ENCODE measurements around the gene CDC42EP4. TPM values are rescaled to one million over a fixed set of nuclear protein-coding genes. Genes with fewer than 3 reads are reported as not detected.

The CDC42EP4 gene
- total RNA-seq, 2 experiments from 2014 or later, result not detected

DNA sequence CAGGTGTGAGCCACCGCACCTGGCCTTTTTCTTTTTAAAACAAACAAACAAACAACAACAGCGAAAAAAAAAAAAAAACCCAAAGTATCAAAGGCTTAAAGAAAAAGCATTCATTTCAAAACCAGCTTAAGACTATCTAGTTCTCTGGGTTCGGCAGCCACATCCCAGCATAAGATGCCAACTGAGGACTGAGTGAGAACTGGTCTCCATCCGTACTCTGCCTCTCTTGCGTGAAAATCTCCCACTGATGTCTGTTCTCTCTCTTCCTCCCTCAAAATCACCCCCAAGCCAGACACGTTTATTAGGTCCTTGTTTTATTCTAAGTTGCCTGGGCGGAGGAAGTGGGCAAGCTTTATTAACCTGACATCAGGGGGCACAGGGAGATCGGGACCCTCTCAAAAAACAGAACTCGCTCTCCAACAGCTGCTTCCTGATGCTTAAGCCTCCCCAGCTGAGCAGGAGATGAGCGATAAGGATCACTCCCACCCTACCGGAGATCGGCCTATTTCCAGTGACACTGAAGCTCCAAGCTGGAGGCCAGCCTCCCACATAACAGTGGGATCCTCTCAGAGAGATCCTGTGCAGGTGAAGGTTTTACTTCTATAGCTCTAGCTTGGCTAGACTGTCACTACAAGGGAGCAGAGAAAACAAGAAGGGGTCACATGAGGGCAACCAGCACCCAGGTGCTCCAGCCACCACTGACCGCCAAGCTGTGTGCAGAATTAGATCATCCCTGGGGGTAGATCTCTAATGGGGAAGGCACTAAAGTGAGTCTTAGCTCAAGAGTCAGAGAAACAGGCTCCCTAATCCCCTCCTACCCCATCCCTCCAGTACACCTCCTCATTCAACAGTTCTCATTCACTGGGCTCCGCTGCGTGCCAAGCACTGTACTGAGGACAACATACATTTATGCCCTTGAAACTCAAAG, 13.6 kb downstream of the CDC42EP4 start:
- Histone ChIP-seq H3K4me3 (ENCODE audit: low read depth, low read length, poor library complexity, severe bottlenecking) (no peak overlapping the region), H3K9me2 (ENCODE audit: insufficient read depth, low read length) (no peaks in the 10 kb centered on the region), H3K4me1 (ENCODE audit: insufficient read depth, low read length, poor library complexity, severe bottlenecking) (no peaks in the 10 kb centered on the region), H3K4me2 (ENCODE audit: low read length) (no peak overlapping the region), H2AFZ (ENCODE audit: low read length) (no peak overlapping the region), H3K79me2 (ENCODE audit: insufficient read depth, low read depth, low read length) (no peaks in the 10 kb centered on the region), H3K27ac (ENCODE audit: low read depth, low read length, poor library complexity, severe bottlenecking) (no peak overlapping the region), H3K9me3 (ENCODE audit: low read length) (no peaks in the 10 kb centered on the region), H3K36me3 (ENCODE audit: insufficient read depth, low read length) (no peaks in the 10 kb centered on the region), H4K20me1 (ENCODE audit: insufficient read depth, low read length) (no peaks in the 10 kb centered on the region)
- TF ChIP-seq EZH2phosphoT487 (IDR thresholded peaks at IDR 0.05; ENCODE audit: borderline replicate concordance, low read depth, low read length), result no peak
- TF ChIP-seq, protein P1, sequence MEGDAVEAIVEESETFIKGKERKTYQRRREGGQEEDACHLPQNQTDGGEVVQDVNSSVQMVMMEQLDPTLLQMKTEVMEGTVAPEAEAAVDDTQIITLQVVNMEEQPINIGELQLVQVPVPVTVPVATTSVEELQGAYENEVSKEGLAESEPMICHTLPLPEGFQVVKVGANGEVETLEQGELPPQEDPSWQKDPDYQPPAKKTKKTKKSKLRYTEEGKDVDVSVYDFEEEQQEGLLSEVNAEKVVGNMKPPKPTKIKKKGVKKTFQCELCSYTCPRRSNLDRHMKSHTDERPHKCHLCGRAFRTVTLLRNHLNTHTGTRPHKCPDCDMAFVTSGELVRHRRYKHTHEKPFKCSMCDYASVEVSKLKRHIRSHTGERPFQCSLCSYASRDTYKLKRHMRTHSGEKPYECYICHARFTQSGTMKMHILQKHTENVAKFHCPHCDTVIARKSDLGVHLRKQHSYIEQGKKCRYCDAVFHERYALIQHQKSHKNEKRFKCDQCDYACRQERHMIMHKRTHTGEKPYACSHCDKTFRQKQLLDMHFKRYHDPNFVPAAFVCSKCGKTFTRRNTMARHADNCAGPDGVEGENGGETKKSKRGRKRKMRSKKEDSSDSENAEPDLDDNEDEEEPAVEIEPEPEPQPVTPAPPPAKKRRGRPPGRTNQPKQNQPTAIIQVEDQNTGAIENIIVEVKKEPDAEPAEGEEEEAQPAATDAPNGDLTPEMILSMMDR (conservative IDR thresholded peaks at IDR 0.05; ENCODE audit: low read length), result no peak
- no TSS peak for BruUV-seq (replicated peaks)
- no peak for DNase-seq (ENCODE audit: low spot score)
- POLR2A ChIA-PET, result interaction anchor here (0.6 to 1.0 kb wide), 2 partner anchors 30 to 71 kb away, joined by 3 read pairs; no protein-coding TSS in a partner anchor
- CTCF ChIA-PET (ENCODE audit: unreplicated experiment), result no interaction called here
- intact Hi-C loops (cut with micrococcal nuclease; ENCODE audit: unreplicated experiment), result no loop called here

DNA sequence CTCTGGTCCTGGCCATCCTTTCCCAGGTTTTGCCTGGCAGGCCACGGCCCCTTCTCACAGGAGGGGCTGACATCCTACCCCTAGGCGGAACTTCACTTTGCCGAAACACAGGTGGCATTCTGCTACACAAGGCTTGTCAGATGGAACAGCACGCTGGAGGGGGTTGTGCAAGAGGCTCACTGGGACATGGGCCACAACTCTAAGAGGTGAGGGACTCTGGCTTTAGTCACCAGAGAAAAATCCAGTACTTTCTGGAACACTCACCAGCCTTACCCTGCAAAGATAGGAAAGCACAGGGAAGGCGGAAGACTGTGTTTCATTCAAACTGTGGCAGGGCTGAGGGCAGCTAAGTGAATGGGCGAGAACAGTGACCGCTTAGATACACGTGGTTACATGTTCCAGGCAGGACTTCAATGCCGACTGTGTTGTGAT, 18.3 kb downstream of the CDC42EP4 start:
- POLR2A ChIA-PET, result no interaction called here
- H3K4me2 ChIP-seq (ENCODE audit: low read length), result no peak overlapping the region
- BruUV-seq (replicated peaks), result no TSS peak

More for the DNA sequence above, 18.3 kb downstream of the CDC42EP4 start:
- Histone ChIP-seq H4K20me1 (ENCODE audit: insufficient read depth, low read length) (no peaks in the 10 kb centered on the region), H3K9me3 (ENCODE audit: low read length) (no peaks in the 10 kb centered on the region), H3K79me2 (ENCODE audit: insufficient read depth, low read depth, low read length) (no peaks in the 10 kb centered on the region), H3K27ac (ENCODE audit: low read depth, low read length, poor library complexity, severe bottlenecking) (no peak overlapping the region), H3K4me3 (ENCODE audit: low read depth, low read length, poor library complexity, severe bottlenecking) (no peak overlapping the region), H2AFZ (ENCODE audit: low read length) (no peak overlapping the region), H3K9me2 (ENCODE audit: insufficient read depth, low read length) (no peaks in the 10 kb centered on the region), H3K36me3 (ENCODE audit: insufficient read depth, low read length) (no peaks in the 10 kb centered on the region), H3K4me1 (ENCODE audit: insufficient read depth, low read length, poor library complexity, severe bottlenecking) (no peaks in the 10 kb centered on the region)
- CTCF ChIA-PET (ENCODE audit: unreplicated experiment), result no interaction called here
- intact Hi-C loops (cut with micrococcal nuclease; ENCODE audit: unreplicated experiment), result no loop called here
- DNase-seq (ENCODE audit: low spot score), result no peak
- TF ChIP-seq, protein P1 (conservative IDR thresholded peaks at IDR 0.05; ENCODE audit: low read length), result no peak
- no peak for TF ChIP-seq EZH2phosphoT487 (IDR thresholded peaks at IDR 0.05; ENCODE audit: borderline replicate concordance, low read depth, low read length)
